Measurements from ENCODE around the gene KATNAL1. TPM values are rescaled to one million over a fixed set of nuclear protein-coding genes. Genes with fewer than 3 reads are reported as not detected.

KATNAL1 gene
- total and polyA plus RNA-seq, 10 of the 15 experiments (the other 5 are each of a cell fraction or from before 2014, with no cell fraction given), result 6.5 to 18.7 (median 11.7) TPM

DNA sequence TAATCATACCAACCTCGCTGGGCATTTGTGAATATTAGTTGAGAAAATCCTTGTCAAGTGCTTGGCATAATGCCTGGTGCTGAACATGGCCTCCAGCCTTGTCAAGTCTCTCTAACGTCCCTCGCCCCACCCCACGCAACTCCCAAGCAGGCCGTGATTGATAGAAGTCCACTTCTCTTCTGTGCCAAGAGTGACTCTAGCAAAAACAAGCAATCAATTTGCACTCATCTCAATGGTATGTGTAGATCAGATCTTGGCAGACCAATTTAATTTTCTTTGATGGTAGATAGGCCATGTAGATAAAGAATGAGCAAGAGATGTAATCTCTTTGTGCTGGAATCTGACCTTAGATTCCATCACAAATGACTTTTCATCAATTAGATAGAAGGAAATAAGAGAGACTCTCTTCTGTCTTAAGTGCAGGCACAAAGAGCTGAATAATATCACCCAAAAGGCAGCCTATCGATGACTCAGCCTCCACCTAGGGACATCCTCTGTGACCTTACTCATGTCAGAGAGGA lies 31.0 kb upstream of the KATNAL1 start (continued):
- TF ChIP-seq SREBF2 (IDR thresholded peaks at IDR 0.05; ENCODE audit: low read length) (no peak), CHD2 (IDR thresholded peaks at IDR 0.05; ENCODE audit: borderline replicate concordance, low read depth, low read length) (no peak), SUZ12 (IDR thresholded peaks at IDR 0.05; ENCODE audit: unreplicated experiment) (no peak), NR2C2 (IDR thresholded peaks at IDR 0.05; ENCODE audit: borderline replicate concordance, control insufficient read depth, insufficient read length, low read depth) (no peak), SMC3 (IDR thresholded peaks at IDR 0.05; ENCODE audit: borderline replicate concordance, low read length) (no peak)
- TF ChIP-seq, protein P1, sequence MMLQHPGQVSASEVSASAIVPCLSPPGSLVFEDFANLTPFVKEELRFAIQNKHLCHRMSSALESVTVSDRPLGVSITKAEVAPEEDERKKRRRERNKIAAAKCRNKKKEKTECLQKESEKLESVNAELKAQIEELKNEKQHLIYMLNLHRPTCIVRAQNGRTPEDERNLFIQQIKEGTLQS (IDR thresholded peaks at IDR 0.05; ENCODE audit: borderline replicate concordance, extremely low read depth, low read depth, low read length), result no peak
- TF ChIP-seq, protein P2, sequence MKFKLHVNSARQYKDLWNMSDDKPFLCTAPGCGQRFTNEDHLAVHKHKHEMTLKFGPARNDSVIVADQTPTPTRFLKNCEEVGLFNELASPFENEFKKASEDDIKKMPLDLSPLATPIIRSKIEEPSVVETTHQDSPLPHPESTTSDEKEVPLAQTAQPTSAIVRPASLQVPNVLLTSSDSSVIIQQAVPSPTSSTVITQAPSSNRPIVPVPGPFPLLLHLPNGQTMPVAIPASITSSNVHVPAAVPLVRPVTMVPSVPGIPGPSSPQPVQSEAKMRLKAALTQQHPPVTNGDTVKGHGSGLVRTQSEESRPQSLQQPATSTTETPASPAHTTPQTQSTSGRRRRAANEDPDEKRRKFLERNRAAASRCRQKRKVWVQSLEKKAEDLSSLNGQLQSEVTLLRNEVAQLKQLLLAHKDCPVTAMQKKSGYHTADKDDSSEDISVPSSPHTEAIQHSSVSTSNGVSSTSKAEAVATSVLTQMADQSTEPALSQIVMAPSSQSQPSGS (IDR thresholded peaks at IDR 0.05; ENCODE audit: low read length), result no peak

DNA sequence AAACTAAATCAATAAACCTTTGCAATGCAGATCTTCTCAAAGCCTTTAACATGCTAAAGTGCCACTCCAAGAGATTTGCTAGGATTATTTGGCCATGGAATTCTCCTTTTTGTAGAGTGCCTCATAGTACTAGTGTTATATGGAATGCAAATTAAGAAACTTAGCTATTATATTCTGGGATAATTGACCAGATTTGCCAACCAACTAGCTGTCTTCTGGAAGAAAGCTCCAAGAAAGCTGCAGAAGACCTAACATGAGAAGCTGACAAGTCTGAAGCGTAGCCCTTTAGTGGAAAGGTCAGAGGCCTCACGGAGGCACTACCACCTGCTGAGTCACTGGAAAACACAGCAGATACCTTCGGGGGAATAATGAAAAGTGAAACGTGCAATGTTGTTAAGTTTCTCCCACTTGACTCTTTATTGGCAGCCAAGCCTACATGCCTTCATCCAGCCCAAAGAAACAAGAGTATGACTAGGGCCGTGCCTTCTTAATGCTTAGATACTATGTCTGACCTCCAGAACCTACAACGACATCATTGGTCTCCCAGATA lies 29.8 kb upstream of the KATNAL1 start:
- intact Hi-C loops (cut with micrococcal nuclease; ENCODE audit: unreplicated experiment) (no loop called here), in situ Hi-C loops (cut with MboI) (no loop called here)
- SMC1A ChIA-PET (ENCODE audit: uncharacterized antibody, unreplicated experiment), result interaction anchor here (0.9 to 2.0 kb wide), 3 partner anchors 203 to 207 kb away, joined by 3 to 6 read pairs (median 5); no protein-coding TSS in a partner anchor
- ATAC-seq (no peak), FAIRE-seq (no peak), DNase-seq (ENCODE audit: low read depth, low spot score) (no peak)
- H3K27me3 ChIP-seq (replicated peaks in 1 of 2; ENCODE audit: control insufficient read depth in 2 of 2, insufficient read depth in 2 of 2, low read length in 1 of 2), result no peaks in the 10 kb centered on the region
- no peak overlapping the region for H3K4me3 ChIP-seq
- 71% methylated on average over 6 of the region's 6 CpGs for WGBS (ENCODE audit: insufficient coverage, insufficient replicate concordance, low lambda C conversion rate, missing lambda C conversion rate)
- H4K20me1 ChIP-seq (ENCODE audit: control insufficient read depth, insufficient read depth), result no peaks in the 10 kb centered on the region
- no peak overlapping the region for H3K9ac ChIP-seq (ENCODE audit: control insufficient read depth, insufficient read depth, low read length)
- H3K79me2 ChIP-seq (ENCODE audit: control insufficient read depth, insufficient read depth, low read length), result no peaks in the 10 kb centered on the region
- BruUV-seq (replicated peaks), result no TSS peak
- H3K4me1 ChIP-seq (ENCODE audit: control insufficient read depth, insufficient read depth, low read length), result no peaks in the 10 kb centered on the region
- RAD21 ChIA-PET (ENCODE audit: unreplicated experiment), result interaction anchor here (1.2 to 3.1 kb wide), 2 partner anchors 126 to 205 kb away, joined by 3 to 19 read pairs; no protein-coding TSS in a partner anchor
- no peaks in the 10 kb centered on the region for H3K36me3 ChIP-seq (ENCODE audit: control insufficient read depth in 2 of 2, insufficient read depth in 2 of 2, low read length in 1 of 2)
- H3K4me2 ChIP-seq (ENCODE audit: control insufficient read depth, insufficient read depth), result no peak overlapping the region
- no peaks in the 10 kb centered on the region for H3K9me3 ChIP-seq (replicated peaks; ENCODE audit: control insufficient read depth, insufficient read depth, low read length)
- POLR2A ChIA-PET, result no interaction called here
- H2AFZ ChIP-seq (ENCODE audit: control insufficient read depth, low read depth, low read length), result no peak overlapping the region
- CTCF ChIA-PET, result interaction anchor here (0.9 to 5.8 kb wide), 5 partner anchors 12 to 224 kb away, joined by 3 to 94 read pairs (median 6); no protein-coding TSS in a partner anchor
- no peak overlapping the region for H3K27ac ChIP-seq (ENCODE audit: control insufficient read depth, insufficient read depth)
- TF ChIP-seq YBX1 (IDR thresholded peaks at IDR 0.05) (no peak), ZNF217 (IDR thresholded peaks at IDR 0.05) (no peak), NBN (IDR thresholded peaks at IDR 0.05) (no peak), MXI1 (IDR thresholded peaks at IDR 0.05; ENCODE audit: low read depth, low read length) (no peak), NR2C1 (IDR thresholded peaks at IDR 0.05) (no peak), RUNX3 (IDR thresholded peaks at IDR 0.05; ENCODE audit: low read length) (no peak), CREB1 (IDR thresholded peaks at IDR 0.05; ENCODE audit: low read depth) (no peak)
- TF ChIP-seq, protein P3, sequence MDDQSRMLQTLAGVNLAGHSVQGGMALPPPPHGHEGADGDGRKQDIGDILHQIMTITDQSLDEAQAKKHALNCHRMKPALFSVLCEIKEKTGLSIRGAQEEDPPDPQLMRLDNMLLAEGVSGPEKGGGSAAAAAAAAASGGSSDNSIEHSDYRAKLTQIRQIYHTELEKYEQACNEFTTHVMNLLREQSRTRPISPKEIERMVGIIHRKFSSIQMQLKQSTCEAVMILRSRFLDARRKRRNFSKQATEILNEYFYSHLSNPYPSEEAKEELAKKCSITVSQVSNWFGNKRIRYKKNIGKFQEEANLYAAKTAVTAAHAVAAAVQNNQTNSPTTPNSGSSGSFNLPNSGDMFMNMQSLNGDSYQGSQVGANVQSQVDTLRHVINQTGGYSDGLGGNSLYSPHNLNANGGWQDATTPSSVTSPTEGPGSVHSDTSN (IDR thresholded peaks at IDR 0.05; ENCODE audit: insufficient replicate concordance, low read depth, low read length), result no peak
- TF ChIP-seq, protein P4, sequence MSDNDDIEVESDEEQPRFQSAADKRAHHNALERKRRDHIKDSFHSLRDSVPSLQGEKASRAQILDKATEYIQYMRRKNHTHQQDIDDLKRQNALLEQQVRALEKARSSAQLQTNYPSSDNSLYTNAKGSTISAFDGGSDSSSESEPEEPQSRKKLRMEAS (IDR thresholded peaks at IDR 0.05; ENCODE audit: low read depth, low read length), result no peak
- TF ChIP-seq, protein P5, sequence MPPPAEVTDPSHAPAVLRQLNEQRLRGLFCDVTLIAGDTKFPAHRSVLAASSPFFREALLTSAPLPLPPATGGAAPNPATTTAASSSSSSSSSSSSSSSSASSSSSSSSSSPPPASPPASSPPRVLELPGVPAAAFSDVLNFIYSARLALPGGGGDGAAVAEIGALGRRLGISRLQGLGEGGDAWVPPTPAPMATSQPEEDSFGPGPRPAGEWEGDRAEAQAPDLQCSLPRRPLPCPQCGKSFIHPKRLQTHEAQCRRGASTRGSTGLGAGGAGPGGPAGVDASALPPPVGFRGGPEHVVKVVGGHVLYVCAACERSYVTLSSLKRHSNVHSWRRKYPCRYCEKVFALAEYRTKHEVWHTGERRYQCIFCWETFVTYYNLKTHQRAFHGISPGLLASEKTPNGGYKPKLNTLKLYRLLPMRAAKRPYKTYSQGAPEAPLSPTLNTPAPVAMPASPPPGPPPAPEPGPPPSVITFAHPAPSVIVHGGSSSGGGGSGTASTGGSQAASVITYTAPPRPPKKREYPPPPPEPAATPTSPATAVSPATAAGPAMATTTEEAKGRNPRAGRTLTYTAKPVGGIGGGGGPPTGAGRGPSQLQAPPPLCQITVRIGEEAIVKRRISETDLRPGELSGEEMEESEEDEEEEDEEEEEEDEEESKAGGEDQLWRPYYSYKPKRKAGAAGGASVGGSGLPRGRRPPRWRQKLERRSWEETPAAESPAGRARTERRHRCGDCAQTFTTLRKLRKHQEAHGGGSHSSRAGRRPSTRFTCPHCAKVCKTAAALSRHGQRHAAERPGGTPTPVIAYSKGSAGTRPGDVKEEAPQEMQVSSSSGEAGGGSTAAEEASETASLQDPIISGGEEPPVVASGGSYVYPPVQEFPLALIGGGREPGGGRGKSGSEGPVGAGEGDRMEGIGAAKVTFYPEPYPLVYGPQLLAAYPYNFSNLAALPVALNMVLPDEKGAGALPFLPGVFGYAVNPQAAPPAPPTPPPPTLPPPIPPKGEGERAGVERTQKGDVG (CRISPR knock-in tag; IDR thresholded peaks at IDR 0.05), result no peak
